Activated CD4-positive, CD25-positive, alpha-beta regulatory T cell treated with anti-CD3 and anti-CD28 coated beads, Interleukin-2, amount 50 U/mL, for 24 hours (primary cell): ENCODE measurements around the gene KNG1.
A peak's percentile ranks its signal among the peaks of the same experiment; 100 is the strongest.
"Not testable (repeated sequence)": the region's sequence is repeated elsewhere in the genome, so short reads cannot be mapped to it uniquely, and the experiment has no call there.

Experiments used
- ATAC-seq, 2 donors: fragments of 150-1000 bp; cut with Tn5 transposase; one replicate each; pipeline ENCODE4 v1.10.0; 2021; ENCODE audit warnings: mild to moderate bottlenecking in 1 of 2, moderate library complexity in 1 of 2

KNG1 gene

GRCh38 chr3:186710694-186711093 lies 6.5 kb upstream of the KNG1 start:
- not testable (repeated sequence) for ATAC-seq

GRCh38 chr3:186713499-186713898 lies 3.7 kb upstream of the KNG1 start:
- ATAC-seq: no peak

- no peak for ATAC-seq
Observed at GRCh38 chr3:186719945-186720739, 3.0 kb downstream of the KNG1 start.

GRCh38 chr3:186722457-186722856 lies 5.3 kb downstream of the KNG1 start:
- ATAC-seq: no peak

DNA sequence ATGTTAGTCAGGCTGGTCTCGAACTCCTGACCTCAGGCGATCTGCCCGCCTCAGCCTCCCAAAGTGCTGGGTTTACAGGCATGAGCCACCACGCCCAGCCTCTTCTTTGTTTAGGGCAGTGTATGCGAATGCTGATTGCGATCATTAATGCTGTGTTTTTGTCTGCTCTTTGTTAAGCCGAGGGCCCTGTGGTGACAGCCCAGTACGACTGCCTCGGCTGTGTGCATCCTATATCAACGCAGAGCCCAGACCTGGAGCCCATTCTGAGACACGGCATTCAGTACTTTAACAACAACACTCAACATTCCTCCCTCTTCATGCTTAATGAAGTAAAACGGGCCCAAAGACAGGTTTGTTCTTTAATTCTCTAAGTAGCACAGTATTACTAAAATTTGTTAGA lies 7.8 kb downstream of the KNG1 start:
- no peak for ATAC-seq

- peak; percentile 48 to 55 for ATAC-seq
Observed at GRCh38 chr3:186732169-186732766, 15.1 kb downstream of the KNG1 start.

DNA sequence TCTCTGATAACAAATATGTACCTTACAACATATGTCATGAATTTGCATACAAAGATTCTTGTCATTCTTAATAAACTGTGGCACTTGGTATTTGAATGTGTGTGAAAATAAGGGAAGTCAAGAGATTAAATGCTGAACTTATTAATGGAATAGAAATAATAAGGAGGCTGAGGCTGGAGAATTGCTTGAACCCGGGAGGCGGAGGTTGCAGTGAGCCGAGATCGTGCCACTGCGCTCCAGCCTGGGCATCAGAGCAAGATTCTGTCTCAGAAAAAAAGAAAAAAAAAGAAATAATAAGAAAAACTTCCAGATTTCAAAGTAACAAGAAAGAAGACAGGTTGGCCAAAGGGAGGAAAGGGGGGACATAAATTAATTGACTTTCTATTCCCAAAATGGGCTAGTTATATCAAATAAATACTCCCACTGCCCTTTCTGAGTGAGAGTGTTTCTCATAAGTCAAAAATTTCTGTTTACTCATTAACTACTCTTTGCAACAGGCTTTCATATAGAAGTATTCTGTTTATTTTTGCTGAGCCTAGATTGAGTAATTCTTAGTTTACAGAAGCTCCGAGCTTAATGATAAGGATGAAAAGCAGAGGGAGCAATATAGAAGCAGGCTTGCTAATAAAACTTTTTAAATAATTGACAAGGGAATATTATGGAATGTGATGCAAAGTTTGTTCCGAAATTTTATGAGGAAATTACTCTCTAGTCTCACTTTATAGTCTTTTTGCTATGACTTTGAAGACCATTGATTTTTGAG lies 25.6 kb downstream of the KNG1 start:
- no peak for ATAC-seq

DNA sequence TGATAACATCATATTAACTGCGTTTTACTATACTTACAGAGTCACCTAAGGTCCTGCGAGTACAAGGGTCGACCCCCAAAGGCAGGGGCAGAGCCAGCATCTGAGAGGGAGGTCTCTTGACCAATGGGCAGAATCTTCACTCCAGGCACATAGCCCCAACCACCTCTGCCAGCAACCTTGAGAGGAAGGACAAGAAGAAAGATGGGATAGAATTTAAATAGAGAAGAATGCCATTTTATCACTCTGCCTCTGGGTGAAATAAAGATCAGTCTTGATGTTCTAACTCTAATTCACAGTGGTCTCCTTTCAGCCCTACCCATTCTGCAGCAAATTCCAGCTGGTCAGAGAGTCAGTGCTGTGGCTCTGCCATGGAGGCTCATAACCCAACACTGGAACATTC lies 26.5 kb downstream of the KNG1 start:
- ATAC-seq: no peak

DNA sequence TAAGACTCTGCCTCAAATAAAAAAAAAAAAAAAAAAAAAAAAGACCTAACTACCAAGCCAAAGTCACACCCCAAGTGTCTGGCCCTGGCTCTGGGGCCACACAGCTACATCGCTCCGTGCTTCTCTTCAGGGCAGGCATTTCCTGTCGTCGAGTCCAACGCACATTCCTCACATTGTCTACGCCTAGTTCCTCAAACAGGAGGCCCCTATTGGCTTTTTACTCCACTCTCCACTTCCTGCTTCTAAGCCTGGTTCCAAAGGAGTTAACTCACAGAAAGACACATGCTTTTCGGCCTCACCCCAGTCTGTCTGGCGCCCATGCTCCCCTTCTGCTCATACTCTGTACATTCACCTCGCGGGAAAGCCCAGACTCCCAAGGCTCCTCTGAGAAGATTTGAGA lies 28.8 kb downstream of the KNG1 start:
- ATAC-seq: no peak

GRCh38 chr3:186750316-186750715 lies 33.2 kb downstream of the KNG1 start:
- ATAC-seq: no peak

GRCh38 chr3:186751480-186751879 lies 34.3 kb downstream of the KNG1 start:
- no peak for ATAC-seq

DNA sequence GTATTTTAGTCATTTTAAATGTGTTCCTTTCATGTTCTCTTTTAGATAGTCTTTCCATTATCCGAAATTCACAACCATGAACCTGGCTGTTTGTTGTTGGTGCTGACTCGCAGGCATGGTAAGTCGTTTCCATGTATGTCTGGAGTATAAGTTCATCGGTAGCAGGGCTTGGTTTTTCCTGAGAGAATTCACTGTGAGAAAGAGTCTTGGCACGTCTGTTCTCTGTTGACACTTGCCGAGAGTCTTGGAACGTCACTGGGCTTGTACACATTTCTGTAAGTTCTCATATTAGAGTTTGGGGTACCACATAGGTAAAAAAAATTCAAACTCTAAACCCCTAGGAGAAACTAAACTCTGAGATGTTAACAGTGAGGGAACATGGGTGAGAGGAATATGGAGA lies 36.8 kb downstream of the KNG1 start:
- ATAC-seq: no peak

GRCh38 chr3:186754871-186755270 lies 37.7 kb downstream of the KNG1 start:
- no peak for ATAC-seq

- no peak for ATAC-seq
Observed at GRCh38 chr3:186757214-186757613, 40.1 kb downstream of the KNG1 start.

DNA sequence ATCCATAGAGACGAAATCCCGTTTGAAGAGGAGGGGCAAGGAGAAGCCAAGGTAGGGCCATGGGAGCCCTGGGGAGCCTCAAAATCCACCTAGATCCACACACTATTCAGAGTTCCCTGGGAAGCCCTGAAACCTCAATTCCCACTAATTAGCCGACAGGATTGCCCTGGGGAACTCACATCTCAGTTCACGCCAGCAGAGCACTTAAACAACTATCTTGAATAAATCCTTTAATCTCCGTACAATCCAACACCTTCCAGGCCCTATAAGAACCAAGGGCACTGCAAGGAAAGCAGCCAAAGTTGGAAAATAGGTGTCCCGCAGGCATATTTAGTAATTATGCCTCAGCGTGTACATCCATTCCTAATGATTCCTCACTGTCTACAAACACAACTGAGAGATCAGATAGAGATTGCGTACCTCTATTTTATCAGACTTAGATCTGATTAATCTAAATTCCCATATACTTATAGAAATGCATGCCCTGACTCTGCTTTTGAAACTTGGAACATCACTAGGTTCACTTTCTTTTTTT lies 40.6 kb downstream of the KNG1 start:
- no peak for ATAC-seq

GRCh38 chr3:186759231-186759930 lies 42.2 kb downstream of the KNG1 start:
- no peak for ATAC-seq

DNA sequence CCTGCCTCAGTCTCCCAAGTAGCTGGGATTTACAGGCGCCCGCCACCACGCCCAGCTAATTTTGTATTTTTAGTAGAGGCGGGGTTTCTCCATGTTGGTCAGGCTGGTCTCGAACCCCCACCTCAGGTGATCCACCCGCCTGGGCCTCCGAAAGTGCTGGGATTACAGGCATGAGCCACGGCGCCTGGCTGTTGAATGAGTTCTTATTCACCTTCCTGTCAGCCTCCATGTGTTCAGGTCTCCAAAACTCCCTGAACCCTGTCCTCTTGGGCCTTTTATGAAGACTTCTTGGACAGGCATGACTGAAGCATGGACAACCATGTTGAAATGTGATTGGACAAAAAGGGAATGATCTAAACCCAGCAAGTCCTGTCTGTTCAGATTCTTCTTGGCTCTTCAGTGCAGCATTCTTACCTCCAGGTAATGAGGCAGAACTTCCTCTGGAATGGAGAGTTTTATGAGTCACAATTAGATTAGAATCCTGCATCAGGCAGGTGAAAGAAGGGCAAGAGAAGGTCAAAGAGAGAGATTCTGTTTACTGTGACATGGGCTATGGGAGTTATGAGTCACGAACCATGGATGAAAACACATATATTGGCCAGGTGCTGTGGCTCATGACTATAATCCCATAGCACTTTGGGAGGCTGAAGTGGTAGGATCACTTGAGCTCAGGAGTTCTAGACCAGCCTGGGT lies 43.1 kb downstream of the KNG1 start:
- ATAC-seq: peak; percentile 48 to 55

DNA sequence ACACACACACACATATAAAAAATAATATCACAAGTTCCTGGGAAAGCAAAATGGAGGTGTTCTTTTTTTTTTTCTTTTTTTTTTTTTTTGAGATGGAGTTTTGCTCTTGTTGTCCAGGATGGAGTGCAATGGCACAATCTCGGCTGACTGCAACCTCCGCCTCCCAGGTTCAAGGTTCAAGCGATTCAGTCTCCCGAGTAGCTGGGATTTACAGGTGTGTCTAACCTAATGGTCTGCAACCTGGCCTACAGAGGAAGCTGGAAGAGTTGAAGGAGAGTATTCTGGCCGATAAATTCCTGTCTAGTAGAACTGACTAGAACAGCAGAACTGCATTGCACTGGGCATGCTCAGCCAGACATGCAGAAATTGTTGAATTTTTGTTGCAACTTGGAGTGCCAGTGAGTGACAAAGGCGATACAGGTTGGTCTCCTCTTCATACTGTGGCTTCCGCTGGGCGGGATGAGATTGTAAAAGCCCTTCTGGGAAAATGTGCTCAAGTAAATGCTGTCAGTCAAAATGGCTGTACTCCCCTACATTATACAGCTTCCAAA lies 43.8 kb downstream of the KNG1 start:
- ATAC-seq: no peak

DNA sequence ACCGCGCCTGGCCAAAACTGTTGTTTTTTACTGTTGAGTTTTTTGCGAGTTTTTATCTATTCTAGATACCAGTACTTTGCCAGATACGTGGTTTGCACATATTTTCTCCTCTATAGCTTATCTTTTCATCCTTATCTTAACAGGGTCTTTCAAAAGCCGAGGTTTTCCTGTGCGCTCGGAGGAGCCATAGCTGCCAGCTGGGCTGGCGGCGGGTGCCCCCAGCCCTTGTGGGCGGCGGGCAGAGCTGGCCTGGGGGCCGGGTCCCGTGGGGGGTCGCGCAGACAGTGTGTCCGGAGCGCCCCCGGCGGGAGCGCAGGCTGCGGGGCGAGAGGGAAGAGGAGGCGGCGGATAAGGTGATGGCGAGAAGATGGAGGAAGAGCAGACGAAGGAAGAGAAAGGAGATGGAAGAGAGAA lies 55.1 kb downstream of the KNG1 start:
- peak; percentile 24 to 33 for ATAC-seq

DNA sequence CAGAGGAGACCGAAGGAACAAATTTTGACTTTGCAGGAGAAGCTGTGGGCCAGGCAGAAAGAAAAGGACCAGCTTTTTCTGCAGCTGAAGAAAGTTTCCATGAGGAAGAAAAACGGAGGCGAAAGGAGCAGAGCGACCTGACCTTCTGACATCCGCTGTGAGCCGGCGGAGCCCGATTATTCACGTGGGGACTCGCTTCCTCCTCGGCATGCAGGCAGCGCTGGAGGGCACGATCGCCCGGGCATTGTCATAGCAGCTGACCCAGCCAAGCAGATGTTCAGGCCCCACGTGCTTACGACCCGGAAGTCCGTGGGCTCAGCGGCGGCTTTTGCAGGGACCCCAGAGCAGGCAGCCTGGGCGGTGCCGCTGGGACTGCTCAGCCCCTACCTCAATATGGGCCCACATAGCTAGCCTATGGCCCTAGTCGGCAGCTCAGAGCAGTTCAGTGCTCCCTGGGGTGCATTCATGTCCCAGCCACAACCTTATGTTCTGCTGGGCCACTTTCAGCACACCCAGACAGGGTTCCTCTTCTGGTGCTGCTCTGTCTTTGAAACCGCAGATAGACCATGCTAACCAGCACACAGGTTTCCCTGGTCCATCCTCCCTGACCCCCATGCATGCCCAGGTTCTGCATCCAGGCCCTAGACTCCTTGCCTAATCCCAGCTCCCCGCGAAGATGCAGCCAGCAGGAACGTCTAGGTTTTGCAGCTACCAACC lies 55.7 kb downstream of the KNG1 start:
- peak; percentile 86 to 87 for ATAC-seq

GRCh38 chr3:186775999-186776398 lies 58.8 kb downstream of the KNG1 start:
- no peak for ATAC-seq
